ENCODE measurements around the gene ATP5F1B. TPM values are rescaled to one million over a fixed set of nuclear protein-coding genes. Genes with fewer than 3 reads are reported as not detected.
A peak's percentile ranks its signal among the peaks of the same experiment; 100 is the strongest.

ATP5F1B gene
- total and polyA plus RNA-seq, 9 of the 15 experiments (the other 6 are each of a cell fraction or from before 2014, with no cell fraction given) = 908 to 3,125 (median 1,482) TPM

DNA sequence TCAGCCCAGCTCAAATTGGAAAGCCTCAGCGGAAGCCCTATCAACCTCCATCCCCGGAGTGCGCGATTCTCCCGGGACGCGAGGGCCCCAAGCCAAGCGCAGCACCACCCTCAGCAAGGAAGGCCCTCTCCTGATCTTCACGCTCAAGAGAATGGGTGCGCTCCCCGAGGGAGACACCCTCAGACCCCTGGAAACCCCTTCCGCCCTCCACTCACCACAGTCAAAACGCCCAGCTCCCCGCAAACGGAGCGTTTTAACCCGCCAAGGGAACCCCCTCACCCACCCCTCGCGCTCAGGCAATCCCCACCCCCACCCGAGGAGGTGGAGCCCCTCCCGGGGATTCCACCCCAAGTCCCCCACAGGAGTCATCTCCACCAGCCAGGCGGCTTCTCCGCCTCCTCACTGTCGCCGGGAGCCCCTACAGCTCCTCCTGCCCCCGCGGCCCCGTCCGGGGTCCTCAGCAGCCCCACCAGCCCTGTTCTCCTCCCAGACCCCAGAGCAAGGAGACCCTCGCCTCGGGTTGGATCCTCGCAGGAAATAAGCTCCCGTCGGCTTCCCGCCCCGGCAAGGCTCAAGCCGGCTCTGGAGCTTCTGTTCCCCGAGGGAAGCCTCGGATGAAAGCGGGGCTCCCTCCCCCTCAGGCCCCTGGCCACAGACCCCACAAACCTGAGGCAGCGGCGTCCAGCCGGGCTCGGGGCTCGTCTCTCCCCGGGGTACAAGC lies 16.2 kb downstream of the ATP5F1B start:
- Histone ChIP-seq H3K79me2 (ENCODE audit: control insufficient read depth, insufficient read depth, low read length) (peaks cover 96% of the 10 kb centered on the region), H3K36me3 (ENCODE audit: control insufficient read depth, insufficient read depth, low read length) (peaks cover 39% of the 10 kb centered on the region), H3K9ac (ENCODE audit: insufficient read depth in 1 of 2, low read depth in 2 of 2, low read length in 2 of 2) (peak overlapping the region; percentile 90 to 96), H3K9me3 (replicated peaks; ENCODE audit: control insufficient read depth, insufficient read depth, low read depth, low read length) (no peaks in the 10 kb centered on the region), H3K27me3 (ENCODE audit: control insufficient read depth in 2 of 2, insufficient read depth in 2 of 2, low read length in 2 of 2) (no peaks in the 10 kb centered on the region), H3K4me2 (ENCODE audit: insufficient read depth, low read length) (peak overlapping the region; percentile 98), H3K4me3 (peak overlapping the region; percentile 100), H3K9me1 (ENCODE audit: control insufficient read depth, insufficient read depth, low read length) (peaks cover 2% of the 10 kb centered on the region), H4K20me1 (replicated peaks; ENCODE audit: control insufficient read depth, insufficient read depth, low read length) (0 out of 2 replicates have a peak, but pooled peaks cover 9% of the 10 kb centered on the region), H3K4me1 (replicated peaks in 1 of 2; ENCODE audit: control insufficient read depth in 2 of 2, insufficient read depth in 2 of 2, low read length in 2 of 2) (peaks cover 34 to 42% of the 10 kb centered on the region in 2 experiments), H2AFZ (ENCODE audit: low read depth, low read length) (peak overlapping the region; percentile 59), H3K27ac (ENCODE audit: extremely low read depth, low read depth, low read length) (peak overlapping the region; percentile 89)
- ChIA-PET POLR2A (interaction anchor here (0.6 to 1.5 kb wide), 3 partner anchors 11 to 19 kb away, joined by 3 to 4 read pairs (median 3); no protein-coding TSS in a partner anchor), CTCF (ENCODE audit: low intra/inter-chr PET ratio) (interaction anchor here (0.6 kb wide), 1 partner anchor 496 kb away, joined by 4 read pairs; no protein-coding TSS in a partner anchor)
- WGBS (ENCODE audit: insufficient coverage, low coverage, missing lambda C conversion rate) = 0% methylated on average over 24 of the region's 46 CpGs
- in situ Hi-C loops (cut with MboI) = no loop called here
- no TSS peak for BruUV-seq (replicated peaks)
- DNase-seq (ENCODE audit: extremely low read depth in 1 of 4, low spot score in 3 of 4) = peak; percentile 45 to 64 (median 60)
- FAIRE-seq = no peak
- intact Hi-C loops (cut with micrococcal nuclease) = loop anchor here (10.0 kb wide), 3 partner anchors 265 to 455 kb away; partner anchors contain the start of genes APOF, NAB2, STAT2 and ZBTB39
- ATAC-seq = peak; percentile 53
- TF ChIP-seq SIN3A (IDR thresholded peaks at IDR 0.05; ENCODE audit: borderline replicate concordance in 2 of 2, control insufficient read depth in 1 of 2, low read depth in 2 of 2, low read length in 2 of 2) (peak in 1 of 2 experiments; percentile 32; a peak in 1 of 4 replicates), RBFOX2 (IDR thresholded peaks at IDR 0.05; ENCODE audit: low read depth, low read length) (peak; percentile 67), TOE1 (IDR thresholded peaks at IDR 0.05; ENCODE audit: borderline replicate concordance) (no peak), TOE1 (CRISPR knock-in tag; IDR thresholded peaks at IDR 0.05; ENCODE audit: borderline replicate concordance, low read depth) (no peak), CEBPZ (IDR thresholded peaks at IDR 0.05; ENCODE audit: borderline replicate concordance, low read depth, low read length) (no peak), MAZ (CRISPR knock-in tag; conservative IDR thresholded peaks at IDR 0.05 in 1 of 2, IDR thresholded peaks at IDR 0.05 in 1 of 2) (0 out of 4 replicates have a peak, but pooled peaks of 1 of the 2 experiments have one; percentile 3), ARID4B (CRISPR knock-in tag; IDR thresholded peaks at IDR 0.05) (peak; percentile 13; the same call in 1 of the 2 replicates), ZNF316 (IDR thresholded peaks at IDR 0.05) (no peak), PHF8 (IDR thresholded peaks at IDR 0.05; ENCODE audit: borderline replicate concordance, low read length) (peak; percentile 45; the same call in 1 of the 2 replicates), RBM14 (IDR thresholded peaks at IDR 0.05; ENCODE audit: borderline replicate concordance, insufficient read depth, low read depth, low read length) (no peak)
